Stimulated activated naive CD8-positive, alpha-beta T cell treated with anti-CD3 and anti-CD28 coated beads, Interleukin-15, amount 100 ng/mL, for 72 hours (primary cell): ENCODE measurements around the gene TTF2.
A peak's percentile ranks its signal among the peaks of the same experiment; 100 is the strongest.
"Not testable (repeated sequence)": the region's sequence is repeated elsewhere in the genome, so short reads cannot be mapped to it uniquely, and the experiment has no call there.

Source experiments
- ATAC-seq: fragments of 150-1000 bp; cut with Tn5 transposase; 2 replicates; pipeline ENCODE4 v1.10.0; 2021; ENCODE audit warnings: mild to moderate bottlenecking, moderate library complexity
- DNase-seq, 2 donors: peaks; one replicate each; pipeline ENCODE4 v3.0.0; 2021 to 2022
- H3K27ac Mint-ChIP-seq, 2 donors: one replicate each; pipeline ENCODE4 v1.8.0; 2022; ENCODE audit warnings: mild to moderate bottlenecking in 2 of 2, mixed read lengths in 2 of 2, moderate library complexity in 2 of 2
- H3K27me3 Mint-ChIP-seq: one replicate; pipeline ENCODE4 v1.8.0; 2022; ENCODE audit warnings: mixed read lengths
- H3K4me1 Mint-ChIP-seq: one replicate; pipeline ENCODE4 v1.8.0; 2022; ENCODE audit warnings: mild to moderate bottlenecking, mixed read lengths
- H3K4me3 Mint-ChIP-seq, 2 donors: one replicate each; pipeline ENCODE4 v1.8.0; 2022; ENCODE audit warnings: mild to moderate bottlenecking in 2 of 2, mixed read lengths in 2 of 2, moderate library complexity in 1 of 2
- H3K9me3 Mint-ChIP-seq, 2 donors: one replicate each; pipeline ENCODE4 v1.8.0; 2022; ENCODE audit warnings: mixed read lengths in 2 of 2

Gene TTF2

DNA sequence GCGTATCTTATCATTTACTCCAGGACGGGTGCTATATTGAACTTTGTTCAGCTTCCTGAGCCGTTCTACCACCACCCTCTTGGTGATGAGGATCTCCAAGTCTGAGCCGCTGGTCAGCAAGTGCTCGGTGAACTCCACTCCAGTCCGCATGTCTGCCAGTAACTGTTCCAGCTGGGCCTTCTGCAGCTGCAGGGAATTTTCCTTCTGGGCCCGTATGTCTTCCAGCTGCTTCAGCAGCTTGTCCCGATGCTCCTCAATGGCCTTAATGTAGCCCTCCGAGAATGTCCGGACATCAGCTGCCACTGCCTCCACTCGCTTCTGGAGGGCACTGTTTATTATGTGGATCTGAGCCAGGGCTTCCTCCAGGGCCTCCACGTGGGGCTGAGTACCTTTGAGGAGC, 58.0 kb downstream of the TTF2 start:
- H3K27ac Mint-ChIP-seq: no peak overlapping the region
- H3K27me3 Mint-ChIP-seq: peaks cover 29% of the 10 kb centered on the region
- no peak for DNase-seq
- peaks cover 7% of the 10 kb centered on the region for H3K4me1 Mint-ChIP-seq
- ATAC-seq: no peak
- H3K9me3 Mint-ChIP-seq: no peaks in the 10 kb centered on the region
- H3K4me3 Mint-ChIP-seq: no peak overlapping the region

DNA sequence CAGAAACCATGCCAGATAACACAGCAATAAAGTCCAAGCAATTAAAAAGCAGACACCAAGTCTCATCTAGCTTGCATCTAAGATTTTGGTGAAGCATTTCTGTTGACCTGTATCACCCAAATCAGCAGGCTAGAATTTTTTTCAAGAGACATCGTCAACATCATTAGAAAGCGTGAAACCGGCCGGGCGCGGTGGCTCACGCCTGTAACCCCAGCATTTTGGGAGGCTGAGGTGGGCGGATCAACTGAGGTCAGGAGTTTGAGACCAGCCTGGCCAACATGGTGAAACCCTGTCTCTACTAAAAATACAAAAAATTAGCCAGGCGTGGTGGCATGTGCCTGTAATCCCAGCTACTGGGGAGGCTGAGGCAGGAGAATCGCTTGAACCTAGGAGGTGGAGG, 59.0 kb downstream of the TTF2 start:
- not testable (repeated sequence) for H3K4me1 Mint-ChIP-seq, H3K4me3 Mint-ChIP-seq, ATAC-seq, H3K27ac Mint-ChIP-seq, H3K9me3 Mint-ChIP-seq, DNase-seq
- H3K27me3 Mint-ChIP-seq: peaks cover 29% of the 10 kb centered on the region

DNA sequence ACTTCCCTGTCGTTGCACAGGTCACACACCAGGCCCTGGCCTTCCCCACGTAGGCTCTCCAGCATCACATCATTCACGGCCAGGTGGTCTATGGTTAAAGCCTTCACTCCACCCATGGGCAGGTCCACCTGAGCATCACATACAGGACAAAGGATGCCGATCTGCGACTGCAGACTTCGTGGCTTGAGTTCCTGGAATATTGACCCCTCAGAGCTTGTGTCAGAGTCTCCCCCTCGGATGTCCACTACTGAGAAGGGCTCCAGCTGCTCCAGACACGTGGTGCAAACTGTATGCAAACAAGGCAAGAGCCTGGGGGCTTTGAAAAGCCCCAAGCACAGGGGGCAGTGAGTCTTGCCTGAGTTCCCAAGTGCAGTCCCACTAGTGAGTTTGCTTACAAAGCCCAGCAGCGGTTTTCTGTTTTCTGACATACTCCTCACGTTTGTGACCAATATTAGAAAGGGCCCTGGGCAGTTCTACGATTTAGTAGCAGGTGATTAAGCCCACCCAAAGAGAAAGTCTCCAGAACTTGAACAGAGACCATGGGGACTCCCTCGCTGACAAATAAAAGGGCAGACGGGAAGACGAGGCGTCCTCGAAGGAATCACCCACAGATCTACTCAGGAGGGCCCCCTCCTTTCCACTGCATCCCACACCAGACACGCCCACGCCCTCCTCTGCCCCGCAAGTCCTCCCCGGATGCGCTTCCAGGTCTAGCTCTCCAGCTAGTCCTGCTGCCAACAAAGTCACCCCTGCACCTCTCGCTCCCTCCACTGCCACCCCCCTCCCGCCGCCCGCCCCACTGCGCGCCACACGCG, 60.9 kb downstream of the TTF2 start:
- DNase-seq (no peak), ATAC-seq (no peak)
- H3K9me3 Mint-ChIP-seq: no peaks in the 10 kb centered on the region
- peak overlapping the region in 1 of 2 donors; percentile 28 for H3K27ac Mint-ChIP-seq
- peaks cover 7% of the 10 kb centered on the region for H3K4me1 Mint-ChIP-seq
- peak overlapping the region; percentile 80 to 85 for H3K4me3 Mint-ChIP-seq
- peaks cover 29% of the 10 kb centered on the region for H3K27me3 Mint-ChIP-seq

DNA sequence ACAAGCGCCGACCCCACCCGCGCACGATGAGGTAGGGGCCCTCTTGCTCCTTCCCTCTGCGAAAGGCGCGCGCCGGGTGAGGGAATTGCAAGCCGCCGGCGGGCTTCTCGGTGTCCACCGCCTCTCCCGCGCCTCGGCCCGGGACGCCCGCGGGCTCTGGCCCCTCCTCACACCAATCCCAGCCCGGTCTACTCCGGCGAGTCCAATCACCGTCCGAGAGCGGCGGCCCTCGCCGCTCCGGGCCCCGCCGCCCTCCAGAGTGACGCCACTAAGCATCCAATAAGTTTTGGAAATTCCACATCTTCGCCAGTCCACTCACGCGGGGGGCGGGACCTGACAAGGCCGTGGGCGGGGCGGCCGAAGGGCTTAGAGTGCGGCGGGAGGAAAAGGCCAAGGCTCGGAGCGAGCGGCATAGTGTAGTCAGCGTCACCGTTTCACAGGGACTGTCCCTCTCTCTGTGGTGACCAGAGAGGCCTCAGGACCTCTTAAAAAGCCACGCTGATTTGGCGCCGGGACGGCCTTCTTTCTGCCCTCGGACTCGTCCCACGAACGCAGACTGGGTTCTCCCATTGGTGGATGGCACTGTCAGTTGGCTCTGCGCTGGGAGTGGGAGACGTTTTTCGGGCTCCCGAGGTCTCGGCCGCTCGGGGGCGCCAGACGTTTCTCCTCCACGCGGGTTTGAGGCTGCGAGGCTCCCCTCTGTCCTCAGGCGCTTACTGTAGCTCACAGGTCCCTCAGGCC, 61.6 kb downstream of the TTF2 start, which contains the start of gene TRIM45:
Gene TRIM45 (minus strand): TSS at position 161 of the 741 bp plus-strand sequence. CDS start 548 bp downstream, outside the sequence.
- peak; percentile 80 to 86 for DNase-seq
- ATAC-seq: peak; percentile 88
- H3K4me3 Mint-ChIP-seq: peak within 1 kb of the TSS; percentile 80 to 85
- H3K9me3 Mint-ChIP-seq: no peaks in the 10 kb centered on the region
- H3K4me1 Mint-ChIP-seq: peaks cover 7% of the 10 kb centered on the region
- peak within 1 kb of the TSS; percentile 59 to 64 for H3K27ac Mint-ChIP-seq
- peaks cover 25% of the 10 kb centered on the region for H3K27me3 Mint-ChIP-seq

DNA sequence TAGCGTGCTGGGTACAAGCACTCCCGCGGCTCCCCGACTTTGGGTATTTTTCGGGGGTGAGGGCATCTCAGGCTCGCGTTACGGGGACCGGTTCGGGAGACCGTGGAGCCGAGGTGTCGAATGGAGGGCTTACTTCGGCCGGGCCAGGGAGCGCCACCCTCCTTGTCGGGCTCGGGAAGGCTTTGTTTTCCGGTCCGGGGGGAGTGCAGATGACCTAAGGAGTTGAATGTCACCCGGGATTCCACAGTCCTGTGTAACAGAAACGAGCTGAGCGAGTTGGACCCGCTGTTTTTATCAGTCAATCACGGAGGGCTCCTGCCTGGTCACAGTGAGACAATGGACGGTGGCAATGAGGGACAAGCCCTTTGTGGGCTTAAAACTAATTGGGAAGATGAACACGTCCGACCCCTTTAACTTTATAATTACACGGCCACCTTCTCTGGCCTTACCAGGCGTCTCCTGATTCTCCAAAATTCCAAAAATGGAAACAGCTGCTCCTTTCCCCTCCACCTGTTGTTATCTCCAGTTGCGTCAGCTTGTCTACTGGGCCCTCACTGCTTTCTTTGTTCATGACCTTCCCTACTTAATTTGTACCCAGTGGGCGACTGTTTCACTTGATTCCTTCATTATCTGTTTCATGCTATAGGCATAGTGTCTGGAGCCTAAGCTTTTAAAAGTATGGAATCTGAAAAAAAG, 62.4 kb downstream of the TTF2 start:
- peaks cover 18% of the 10 kb centered on the region for H3K27me3 Mint-ChIP-seq
- peak overlapping the region; percentile 80 to 85 for H3K4me3 Mint-ChIP-seq
- no peak for DNase-seq
- H3K27ac Mint-ChIP-seq: peak overlapping the region; percentile 2 to 27
- H3K9me3 Mint-ChIP-seq: no peaks in the 10 kb centered on the region
- peaks cover 7% of the 10 kb centered on the region for H3K4me1 Mint-ChIP-seq
- no peak for ATAC-seq

DNA sequence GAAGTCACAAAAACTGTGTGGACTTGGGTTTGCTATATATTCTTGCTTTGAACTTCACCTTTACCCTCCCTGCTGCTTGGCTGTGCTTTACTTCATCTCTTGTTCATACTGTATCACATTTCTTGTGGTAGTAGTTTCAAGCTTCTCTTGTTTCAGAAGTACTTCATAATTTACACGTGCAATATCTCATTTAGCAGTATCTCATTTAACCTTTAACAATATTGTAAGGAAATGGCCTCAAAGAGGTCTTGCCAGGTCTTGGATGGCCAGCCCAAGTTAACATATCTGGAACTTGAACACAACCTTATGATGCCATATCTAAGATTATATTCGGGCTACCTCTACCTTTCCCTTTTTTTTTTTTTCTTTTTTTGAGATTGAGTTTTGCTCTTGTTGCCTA, 63.1 kb downstream of the TTF2 start:
- H3K4me3 Mint-ChIP-seq: no peak overlapping the region
- H3K27me3 Mint-ChIP-seq: peaks cover 13% of the 10 kb centered on the region
- no peaks in the 10 kb centered on the region for H3K9me3 Mint-ChIP-seq
- ATAC-seq: no peak
- no peak for DNase-seq
- H3K4me1 Mint-ChIP-seq: peaks cover 7% of the 10 kb centered on the region
- H3K27ac Mint-ChIP-seq: no peak overlapping the region

DNA sequence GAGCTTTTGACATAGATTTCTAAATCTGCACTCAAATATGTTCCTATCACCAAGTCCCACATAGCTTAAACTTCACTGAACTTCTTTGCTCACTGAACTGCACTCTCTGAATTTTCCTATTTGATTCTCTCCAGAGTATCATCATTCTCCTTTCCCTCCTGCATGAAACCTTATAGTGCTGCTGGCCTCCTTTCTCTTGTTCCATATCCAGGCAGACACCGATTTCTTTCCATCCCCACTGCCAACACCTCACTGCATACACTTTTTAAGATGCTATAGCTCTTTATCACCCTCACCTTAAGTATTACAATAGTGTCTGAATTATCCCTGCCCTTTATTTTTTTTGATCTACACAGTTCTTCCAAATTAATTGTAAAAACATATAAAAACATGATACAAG, 64.5 kb downstream of the TTF2 start:
- Mint-ChIP-seq H3K27me3 (peaks cover 10% of the 10 kb centered on the region), H3K4me3 (no peak overlapping the region)

DNA sequence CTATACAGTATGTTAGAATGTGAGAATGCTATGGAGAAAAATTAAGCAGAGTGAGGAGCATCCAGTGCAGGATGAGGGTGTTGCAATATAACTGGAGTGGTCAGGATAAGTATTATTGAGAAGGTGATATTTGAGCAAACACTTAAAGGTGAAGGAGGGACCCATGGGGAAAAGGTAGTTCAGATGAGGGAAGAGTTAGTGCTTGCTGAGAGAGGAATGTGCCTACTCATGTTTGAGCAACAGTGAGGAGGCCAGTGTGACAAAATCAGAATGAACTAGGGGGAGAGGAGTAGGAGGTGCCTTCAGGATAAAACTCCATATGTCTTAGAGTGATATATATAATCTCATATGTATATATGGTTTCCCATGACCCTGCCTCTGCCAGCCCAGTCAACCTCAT, 67.7 kb downstream of the TTF2 start:
- no peak overlapping the region for H3K27ac Mint-ChIP-seq
- no peaks in the 10 kb centered on the region for H3K4me1 Mint-ChIP-seq
- no peaks in the 10 kb centered on the region for H3K27me3 Mint-ChIP-seq
- no peak for DNase-seq
- H3K9me3 Mint-ChIP-seq: no peaks in the 10 kb centered on the region
- no peak overlapping the region for H3K4me3 Mint-ChIP-seq
- no peak for ATAC-seq

More for the DNA sequence above, 64.5 kb downstream of the TTF2 start:
- ATAC-seq (no peak), DNase-seq (no peak)
- no peaks in the 10 kb centered on the region for H3K9me3 Mint-ChIP-seq
- peaks cover 7% of the 10 kb centered on the region for H3K4me1 Mint-ChIP-seq
- no peak overlapping the region for H3K27ac Mint-ChIP-seq

DNA sequence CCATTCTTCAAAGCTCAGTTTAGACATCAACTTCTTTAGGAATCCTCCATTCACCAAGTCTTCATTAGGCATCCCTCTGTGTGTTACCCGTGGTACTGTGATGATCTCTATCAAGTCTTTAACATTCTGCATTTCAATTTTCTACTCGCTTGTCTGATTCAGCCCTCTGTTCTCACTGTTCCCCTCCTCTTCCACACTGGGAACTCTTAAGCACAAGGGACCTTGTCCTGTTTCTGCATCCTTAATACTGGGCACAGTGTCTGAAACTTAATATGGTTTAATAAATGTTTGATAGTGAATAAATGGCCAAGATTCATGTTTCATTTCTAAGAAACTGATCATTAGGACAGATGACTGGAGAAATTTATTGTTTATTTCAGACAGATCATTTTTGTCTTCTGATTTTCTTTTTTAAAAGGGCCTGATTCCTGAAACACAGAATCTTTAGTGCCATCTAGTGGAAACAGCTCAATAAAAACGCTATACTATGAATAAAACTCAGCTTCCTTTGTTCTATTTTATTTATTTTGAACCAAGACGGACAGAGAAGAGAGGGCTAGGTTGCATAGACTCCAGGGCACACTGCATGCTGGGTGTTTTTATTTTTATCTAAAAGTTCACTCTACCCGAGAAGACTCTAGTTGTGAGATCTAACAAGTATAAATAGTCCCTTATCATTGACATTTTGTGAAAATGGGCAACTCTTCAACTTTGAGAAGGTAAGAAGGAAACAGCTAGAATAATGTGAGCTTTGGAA, 68.4 kb downstream of the TTF2 start:
- Mint-ChIP-seq H3K9me3 (no peaks in the 10 kb centered on the region), H3K4me1 (no peaks in the 10 kb centered on the region), H3K27ac (peak overlapping the region in 1 of 2 donors; percentile 22), H3K27me3 (no peaks in the 10 kb centered on the region), H3K4me3 (no peak overlapping the region)
- ATAC-seq: peak; percentile 50
- no peak for DNase-seq

DNA sequence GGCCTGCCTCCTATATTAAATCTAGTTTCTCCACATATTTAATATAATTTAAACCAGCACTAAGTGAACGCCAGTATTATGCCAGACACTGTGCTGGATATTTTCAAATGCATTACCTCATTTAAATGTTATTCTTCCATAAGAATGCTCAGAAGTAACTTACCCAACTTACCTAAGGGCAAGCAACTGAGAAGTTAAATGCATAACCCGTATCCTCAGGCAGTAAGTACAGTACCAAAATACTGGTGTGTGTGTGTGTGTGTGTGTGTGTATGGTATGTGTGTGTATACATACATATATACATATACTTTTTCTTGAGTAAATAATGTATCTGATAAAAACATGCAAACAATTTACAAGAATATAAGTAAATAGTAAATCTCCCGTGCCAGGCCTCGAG, 70.4 kb downstream of the TTF2 start:
- H3K9me3 Mint-ChIP-seq: no peaks in the 10 kb centered on the region
- ATAC-seq (no peak), DNase-seq (no peak)
- no peaks in the 10 kb centered on the region for H3K27me3 Mint-ChIP-seq
- H3K27ac Mint-ChIP-seq: no peak overlapping the region
- H3K4me3 Mint-ChIP-seq: no peak overlapping the region
- H3K4me1 Mint-ChIP-seq: no peaks in the 10 kb centered on the region

DNA sequence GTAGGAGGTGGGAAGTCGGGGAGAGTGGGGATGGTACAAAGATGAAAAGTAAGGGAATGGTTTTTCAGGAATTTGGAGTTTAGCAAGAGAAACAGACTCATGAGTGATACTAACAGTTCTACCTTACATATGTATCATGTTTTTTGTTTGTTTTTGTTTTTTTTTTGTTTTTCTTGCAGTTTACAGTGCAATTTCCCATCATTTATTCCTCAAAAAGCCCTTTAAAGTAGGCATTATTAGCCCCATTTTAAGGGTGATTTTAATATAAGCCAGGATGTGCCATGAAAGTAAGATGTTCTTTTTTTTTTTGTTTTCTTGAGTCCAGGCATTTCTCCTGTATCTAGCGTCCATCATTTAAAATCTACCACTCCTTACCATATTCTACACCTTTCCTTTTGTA, 75.2 kb downstream of the TTF2 start:
- Mint-ChIP-seq H3K4me1 (no peaks in the 10 kb centered on the region), H3K4me3 (no peak overlapping the region), H3K27me3 (no peaks in the 10 kb centered on the region), H3K9me3 (no peaks in the 10 kb centered on the region), H3K27ac (no peak overlapping the region)
- no peak for ATAC-seq
- no peak for DNase-seq

DNA sequence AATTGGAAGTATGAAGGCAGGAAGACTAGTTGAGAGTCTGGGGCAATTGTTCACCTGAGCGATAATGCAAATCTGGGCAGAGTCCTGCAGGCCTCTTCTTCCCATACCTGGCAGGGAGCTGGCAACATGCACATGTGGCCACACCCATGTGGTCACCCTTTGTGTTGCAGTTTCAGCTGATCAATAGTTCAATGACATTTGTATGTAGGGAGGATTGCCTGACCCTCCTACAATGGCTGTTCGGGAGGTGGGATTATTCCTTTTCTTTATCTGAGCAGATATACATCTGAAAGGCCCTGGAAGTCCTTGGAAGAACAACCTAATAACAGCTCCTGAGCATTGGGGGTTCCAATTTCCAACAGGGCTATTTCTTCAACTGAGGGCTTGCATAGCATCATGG, 76.6 kb downstream of the TTF2 start:
- Mint-ChIP-seq H3K9me3 (no peaks in the 10 kb centered on the region), H3K27me3 (no peaks in the 10 kb centered on the region), H3K27ac (no peak overlapping the region), H3K4me1 (no peaks in the 10 kb centered on the region), H3K4me3 (no peak overlapping the region)
- DNase-seq (no peak), ATAC-seq (no peak)

DNA sequence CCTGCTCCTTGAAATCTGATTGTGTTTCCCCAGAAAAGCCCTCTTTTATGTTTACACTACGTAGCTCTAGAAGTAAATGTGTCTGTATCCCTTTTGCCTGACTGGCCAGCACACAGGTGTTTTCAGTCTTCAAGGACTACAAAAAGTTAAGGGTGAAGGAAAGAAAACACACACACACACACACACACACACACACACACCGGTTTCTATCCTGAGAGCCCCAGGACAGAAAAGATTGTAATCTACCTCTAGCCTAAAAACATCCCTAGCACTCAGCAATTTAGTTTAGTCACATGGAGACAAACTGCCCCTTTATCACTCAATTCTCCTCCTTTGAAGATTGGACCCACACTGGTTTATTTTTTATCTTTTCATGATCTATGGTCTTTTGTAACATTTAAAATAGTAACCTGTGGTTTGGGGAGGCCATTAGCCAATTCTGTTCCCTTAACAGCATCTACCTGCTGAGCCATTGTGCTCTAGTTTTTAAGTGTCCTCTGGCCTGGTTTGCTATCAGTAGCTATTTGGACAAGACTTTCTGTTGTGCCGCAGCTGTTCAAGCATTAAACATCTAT, 77.2 kb downstream of the TTF2 start:
- H3K9me3 Mint-ChIP-seq: no peaks in the 10 kb centered on the region
- no peaks in the 10 kb centered on the region for H3K4me1 Mint-ChIP-seq
- ATAC-seq (no peak), DNase-seq (no peak)
- no peak overlapping the region for H3K27ac Mint-ChIP-seq
- no peaks in the 10 kb centered on the region for H3K27me3 Mint-ChIP-seq
- no peak overlapping the region for H3K4me3 Mint-ChIP-seq

DNA sequence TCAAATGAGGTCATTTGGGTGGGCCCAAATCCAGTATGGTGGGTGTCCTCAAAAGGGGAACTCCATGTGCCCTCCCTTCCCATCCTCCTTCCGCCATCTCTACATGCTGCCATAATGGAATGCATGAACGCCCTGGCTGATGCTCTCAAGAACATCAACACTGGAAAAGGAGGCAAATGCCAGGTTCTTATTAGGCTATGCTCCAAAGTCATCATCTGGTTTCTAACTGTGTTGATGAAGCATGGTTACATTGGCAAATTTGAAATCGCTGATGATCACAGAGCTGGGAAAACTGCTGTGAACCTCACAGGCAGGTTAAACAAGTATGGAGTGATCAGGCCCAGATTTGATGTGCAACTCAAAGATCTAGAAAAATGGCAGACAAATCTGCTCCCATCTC, 78.0 kb downstream of the TTF2 start:
- no peaks in the 10 kb centered on the region for H3K9me3 Mint-ChIP-seq

DNA sequence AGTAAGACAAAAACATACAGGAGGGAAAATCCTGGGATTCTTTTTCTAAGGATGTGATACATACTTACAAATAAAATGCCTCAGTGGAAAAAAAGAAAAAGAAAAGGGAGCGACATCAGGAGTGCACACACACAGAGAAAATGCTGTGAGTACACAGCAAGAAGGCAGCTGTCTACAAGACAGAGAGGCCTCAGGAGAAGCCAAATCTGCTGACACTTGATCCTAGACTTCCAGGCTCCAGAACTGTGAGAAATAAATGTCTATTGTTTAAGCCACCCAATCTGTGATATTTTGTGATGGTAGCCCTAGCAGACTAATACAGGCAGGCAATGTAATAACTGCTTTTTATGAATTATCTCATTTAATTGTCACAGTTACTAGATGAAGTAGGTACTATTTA, 78.4 kb downstream of the TTF2 start:
- DNase-seq (no peak), ATAC-seq (no peak)
- no peaks in the 10 kb centered on the region for H3K9me3 Mint-ChIP-seq
- no peak overlapping the region for H3K27ac Mint-ChIP-seq
- no peaks in the 10 kb centered on the region for H3K4me1 Mint-ChIP-seq
- no peaks in the 10 kb centered on the region for H3K27me3 Mint-ChIP-seq
- no peak overlapping the region for H3K4me3 Mint-ChIP-seq

More for the DNA sequence above, 78.0 kb downstream of the TTF2 start:
- Mint-ChIP-seq H3K27me3 (no peaks in the 10 kb centered on the region), H3K4me3 (no peak overlapping the region), H3K4me1 (no peaks in the 10 kb centered on the region), H3K27ac (no peak overlapping the region)
- no peak for DNase-seq
- ATAC-seq: no peak
